ENCODE measurements around the gene ST13.

ST13 gene

DNA sequence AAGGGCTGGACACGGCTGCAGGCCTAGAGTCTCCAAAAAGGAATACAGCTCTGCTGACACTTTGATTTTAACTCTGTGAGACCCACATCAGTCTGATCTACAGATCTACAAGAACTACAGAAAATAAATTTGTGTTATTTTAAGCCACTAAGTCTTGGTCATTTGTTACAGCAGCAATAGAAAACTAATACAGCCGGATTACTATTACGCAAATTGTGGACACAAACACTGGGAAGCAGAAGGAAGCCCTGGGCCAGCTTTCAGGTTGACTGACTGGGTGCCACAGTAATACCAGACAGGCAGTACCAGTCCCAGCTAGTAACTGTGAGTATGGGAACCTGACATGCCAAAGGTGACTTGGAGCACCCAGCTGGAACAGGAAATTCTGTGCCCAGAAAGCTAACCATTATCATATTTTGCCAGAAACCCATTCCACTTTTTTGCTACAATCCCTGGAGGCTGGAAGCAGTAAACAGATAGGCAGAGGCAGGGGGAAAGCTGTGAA, 50.7 kb downstream of the ST13 start:
- TF ChIP-seq CTCF (IDR thresholded peaks at IDR 0.05; ENCODE audit: low read depth, low read length) = no peak
- no peak overlapping the region for H3K4me3 ChIP-seq (ENCODE audit: low read depth, low read length)

DNA sequence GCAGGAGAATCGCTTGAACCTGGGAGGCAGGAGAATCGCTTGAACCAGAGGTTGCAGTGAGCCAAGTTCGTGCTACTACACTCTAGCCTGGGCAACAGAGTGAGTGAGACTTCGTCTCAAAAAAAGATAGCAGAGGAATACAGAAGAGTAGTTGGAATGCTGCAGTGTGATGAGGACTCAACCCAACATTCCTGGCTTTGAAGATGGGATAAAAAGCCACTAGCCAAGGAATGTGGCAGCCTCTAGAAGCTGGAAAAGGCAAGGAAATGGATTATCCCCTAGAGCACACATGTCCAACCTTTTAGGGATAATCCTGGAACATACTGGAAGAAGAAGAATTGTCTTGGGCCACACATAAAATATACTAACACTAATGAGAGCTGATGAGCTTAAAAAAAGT, 51.2 kb downstream of the ST13 start:
- H3K4me3 ChIP-seq (ENCODE audit: low read depth, low read length) = no peak overlapping the region
- no peak for TF ChIP-seq CTCF (IDR thresholded peaks at IDR 0.05; ENCODE audit: low read depth, low read length)

DNA sequence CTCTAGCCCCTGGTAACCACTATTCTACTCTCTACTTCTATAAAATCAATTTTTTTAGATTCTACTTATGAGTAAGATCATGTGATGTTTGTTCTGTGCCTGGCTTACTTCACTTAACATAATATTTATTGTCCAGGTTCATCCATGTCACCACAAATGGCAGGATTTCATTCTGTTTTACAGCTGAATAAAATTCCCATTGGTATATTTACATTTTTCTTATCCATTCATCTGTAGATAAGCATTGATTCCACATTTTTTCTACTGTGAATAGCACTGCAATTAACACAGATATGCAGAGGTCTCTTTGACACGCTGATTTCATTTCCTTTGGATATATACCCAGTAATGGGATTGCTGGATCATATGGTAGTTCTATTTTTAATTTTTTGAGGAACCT, 53.1 kb downstream of the ST13 start:
- H3K4me3 ChIP-seq (ENCODE audit: low read depth, low read length) = no peak overlapping the region
- TF ChIP-seq CTCF (IDR thresholded peaks at IDR 0.05; ENCODE audit: low read depth, low read length) = no peak

DNA sequence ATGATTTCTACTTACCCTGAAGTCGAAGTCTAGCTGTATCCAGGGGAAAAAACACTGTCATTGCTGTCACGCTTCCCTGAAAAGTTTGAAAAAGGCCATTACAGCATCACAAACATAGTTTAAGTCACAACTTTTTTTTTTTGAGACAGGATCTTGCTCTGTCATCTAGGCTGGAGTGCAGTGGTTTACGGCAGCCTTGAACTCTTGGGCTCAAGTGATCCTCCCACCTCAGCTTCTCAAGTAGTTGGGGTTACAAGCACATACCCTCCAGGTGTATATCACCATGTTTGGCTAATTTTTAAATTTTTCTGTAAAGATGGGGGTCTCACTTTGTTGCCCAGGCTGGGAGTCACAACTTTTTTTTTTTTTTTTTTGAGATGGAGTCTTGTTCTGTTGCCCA, 57.4 kb downstream of the ST13 start:
- no peak for TF ChIP-seq CTCF (IDR thresholded peaks at IDR 0.05; ENCODE audit: low read depth, low read length)
- no peak overlapping the region for H3K4me3 ChIP-seq (ENCODE audit: low read depth, low read length)

DNA sequence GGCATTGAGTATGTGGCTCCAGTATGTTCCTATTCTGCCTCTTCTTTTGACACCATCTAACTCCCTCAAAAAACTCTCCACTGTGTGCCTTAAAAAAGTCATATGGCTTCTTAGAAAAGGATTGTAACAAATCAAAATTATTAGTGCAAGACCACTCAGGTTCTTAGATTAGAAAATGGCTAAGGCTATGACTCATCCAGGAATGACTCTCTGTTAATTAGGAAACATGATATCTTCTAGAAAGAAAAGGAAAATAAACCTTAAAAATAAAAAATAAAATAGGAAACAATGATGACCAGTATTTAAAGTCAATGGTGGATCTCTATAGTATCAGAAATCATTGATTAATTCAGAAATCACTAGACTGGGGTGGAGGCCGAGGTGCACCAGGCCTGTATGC, 59.0 kb downstream of the ST13 start:
- H3K4me3 ChIP-seq (ENCODE audit: low read depth, low read length) = no peak overlapping the region
- no peak for TF ChIP-seq CTCF (IDR thresholded peaks at IDR 0.05; ENCODE audit: low read depth, low read length)

- no peak for TF ChIP-seq CTCF (IDR thresholded peaks at IDR 0.05; ENCODE audit: low read depth, low read length)
- no peak overlapping the region for H3K4me3 ChIP-seq (ENCODE audit: low read depth, low read length)
Measured at GRCh38 chr22:40792451-40792850, 64.0 kb downstream of the ST13 start.

GRCh38 chr22:40791241-40791640, 65.2 kb downstream of the ST13 start:
- no peak for TF ChIP-seq CTCF (IDR thresholded peaks at IDR 0.05; ENCODE audit: low read depth, low read length)
- H3K4me3 ChIP-seq (ENCODE audit: low read depth, low read length) = no peak overlapping the region
